Mesothelial cell of epicardium (in vitro differentiated cells): ENCODE results near the gene TMEM132C. TPM values are rescaled to one million over a fixed set of nuclear protein-coding genes. Genes with fewer than 3 reads are reported as not detected.

ENCODE experiments used
- DNase-seq, 2 experiments: peaks; one replicate each; pipeline ENCODE4 v3.0.0; 2021; ENCODE audit warnings: low spot score in 2 of 2; ENCODE audit not compliant: unreplicated experiment in 2 of 2
- H3K27ac Mint-ChIP-seq: 2 replicates; pipeline ENCODE4 v1.8.0; 2021; ENCODE audit warnings: mixed read lengths
- H3K27me3 Mint-ChIP-seq: 2 replicates; pipeline ENCODE4 v1.8.0; 2021; ENCODE audit warnings: low read depth, mixed read lengths
- H3K36me3 Mint-ChIP-seq: 2 replicates; pipeline ENCODE4 v1.8.0; 2021; ENCODE audit warnings: mixed read lengths
- H3K4me1 Mint-ChIP-seq: 2 replicates; pipeline ENCODE4 v1.8.0; 2021; ENCODE audit warnings: mixed read lengths
- H3K4me3 Mint-ChIP-seq: 2 replicates; pipeline ENCODE4 v1.8.0; 2021; ENCODE audit warnings: mild to moderate bottlenecking, moderate library complexity, mixed read lengths
- H3K9me3 Mint-ChIP-seq: 2 replicates; pipeline ENCODE4 v1.8.0; 2021; ENCODE audit warnings: mixed read lengths
- total RNA-seq: library from RNA; stranded (reverse); gene quantifications from 3 replicates; pipeline ENCODE4 v1.2.1, GENCODE V29; 2021
- TF ChIP-seq, protein P1 (sequence below): fragments of 200-600 bp; sonication (generic); IDR thresholded peaks from one replicate; pipeline ENCODE4 v1.5.0; 2021; ENCODE audit warnings: antibody characterized with exemption; ENCODE audit not compliant: unreplicated experiment

Gene TMEM132C
- total RNA-seq, 1 donor from 2014 or later = 25.5 TPM

DNA sequence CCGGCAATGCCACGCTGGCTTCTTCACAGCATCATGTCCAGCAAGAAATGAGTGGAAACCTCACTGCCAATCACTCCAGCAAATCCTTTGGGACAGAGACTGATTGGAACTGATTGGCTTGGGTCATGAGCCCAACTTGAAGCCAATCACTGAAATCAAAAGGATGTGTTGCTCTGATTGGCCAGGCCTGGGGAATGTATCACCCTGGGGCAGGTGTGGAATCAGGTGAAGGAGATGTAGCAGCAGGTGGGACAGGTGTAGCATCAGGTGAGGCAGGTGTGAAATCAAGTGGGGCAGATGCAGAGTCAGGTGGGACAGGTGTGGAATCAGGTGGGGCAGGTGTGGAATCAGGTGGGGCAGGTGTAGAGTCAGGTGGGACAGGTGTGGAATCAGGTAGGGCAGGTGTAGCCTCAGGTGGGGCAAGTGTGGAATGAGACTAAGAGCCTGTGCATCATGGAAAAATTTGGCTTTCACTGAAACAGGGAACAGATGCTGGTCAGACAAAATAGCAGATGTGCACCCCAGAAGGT, 350.4 kb downstream of the TMEM132C start:
- Mint-ChIP-seq H3K4me1 (no peaks in the 10 kb centered on the region), H3K4me3 (no peak overlapping the region), H3K9me3 (no peaks in the 10 kb centered on the region), H3K36me3 (no peaks in the 10 kb centered on the region), H3K27ac (no peak overlapping the region), H3K27me3 (no peaks in the 10 kb centered on the region)
- DNase-seq = no peak
- TF ChIP-seq, protein P1, sequence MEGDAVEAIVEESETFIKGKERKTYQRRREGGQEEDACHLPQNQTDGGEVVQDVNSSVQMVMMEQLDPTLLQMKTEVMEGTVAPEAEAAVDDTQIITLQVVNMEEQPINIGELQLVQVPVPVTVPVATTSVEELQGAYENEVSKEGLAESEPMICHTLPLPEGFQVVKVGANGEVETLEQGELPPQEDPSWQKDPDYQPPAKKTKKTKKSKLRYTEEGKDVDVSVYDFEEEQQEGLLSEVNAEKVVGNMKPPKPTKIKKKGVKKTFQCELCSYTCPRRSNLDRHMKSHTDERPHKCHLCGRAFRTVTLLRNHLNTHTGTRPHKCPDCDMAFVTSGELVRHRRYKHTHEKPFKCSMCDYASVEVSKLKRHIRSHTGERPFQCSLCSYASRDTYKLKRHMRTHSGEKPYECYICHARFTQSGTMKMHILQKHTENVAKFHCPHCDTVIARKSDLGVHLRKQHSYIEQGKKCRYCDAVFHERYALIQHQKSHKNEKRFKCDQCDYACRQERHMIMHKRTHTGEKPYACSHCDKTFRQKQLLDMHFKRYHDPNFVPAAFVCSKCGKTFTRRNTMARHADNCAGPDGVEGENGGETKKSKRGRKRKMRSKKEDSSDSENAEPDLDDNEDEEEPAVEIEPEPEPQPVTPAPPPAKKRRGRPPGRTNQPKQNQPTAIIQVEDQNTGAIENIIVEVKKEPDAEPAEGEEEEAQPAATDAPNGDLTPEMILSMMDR = no peak

DNA sequence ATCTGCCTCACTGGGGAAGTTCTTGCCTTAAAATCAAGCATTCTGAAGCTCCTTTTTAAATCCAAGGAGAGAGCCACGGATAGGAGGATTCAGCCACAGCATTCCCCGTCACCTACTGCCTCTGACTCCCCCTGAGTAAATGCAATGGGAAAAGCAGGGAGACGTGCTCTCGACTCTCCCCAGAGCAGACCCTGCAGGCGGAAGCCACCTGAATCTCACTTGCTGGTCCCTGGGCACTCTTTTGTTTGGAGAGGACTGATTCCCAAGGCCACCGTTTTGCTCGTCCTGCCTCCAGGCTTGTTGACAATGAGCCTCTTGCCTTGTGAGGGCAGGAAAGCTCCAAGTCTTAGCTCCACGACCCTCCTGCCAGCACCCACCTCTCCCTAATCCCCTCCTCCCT, 352.3 kb downstream of the TMEM132C start:
- H3K4me3 Mint-ChIP-seq = no peak overlapping the region
- no peaks in the 10 kb centered on the region for H3K27me3 Mint-ChIP-seq
- DNase-seq = no peak
- no peaks in the 10 kb centered on the region for H3K9me3 Mint-ChIP-seq
- TF ChIP-seq, protein P1 = no peak
- H3K27ac Mint-ChIP-seq = no peak overlapping the region
- H3K36me3 Mint-ChIP-seq = no peaks in the 10 kb centered on the region
- no peaks in the 10 kb centered on the region for H3K4me1 Mint-ChIP-seq

DNA sequence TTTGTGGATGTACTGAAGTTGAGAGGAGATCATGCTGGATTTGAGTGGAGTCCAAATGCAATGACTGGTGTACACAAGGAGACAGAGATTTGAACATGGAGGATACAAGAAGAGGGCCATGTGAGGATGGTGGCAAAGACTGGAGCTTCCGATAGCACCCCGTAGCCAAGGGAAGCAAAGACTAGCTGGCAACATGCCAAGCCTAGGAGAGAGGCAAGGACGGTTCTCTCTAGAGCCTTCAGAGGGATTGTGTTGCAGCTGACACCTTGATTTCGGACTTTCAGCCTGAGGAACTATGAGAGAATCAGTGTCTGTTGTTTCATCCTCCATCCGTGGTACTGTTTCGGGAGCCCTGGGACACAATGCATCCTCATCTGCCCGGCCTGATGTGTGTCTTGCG, 354.3 kb downstream of the TMEM132C start:
- no peaks in the 10 kb centered on the region for H3K4me1 Mint-ChIP-seq

DNA sequence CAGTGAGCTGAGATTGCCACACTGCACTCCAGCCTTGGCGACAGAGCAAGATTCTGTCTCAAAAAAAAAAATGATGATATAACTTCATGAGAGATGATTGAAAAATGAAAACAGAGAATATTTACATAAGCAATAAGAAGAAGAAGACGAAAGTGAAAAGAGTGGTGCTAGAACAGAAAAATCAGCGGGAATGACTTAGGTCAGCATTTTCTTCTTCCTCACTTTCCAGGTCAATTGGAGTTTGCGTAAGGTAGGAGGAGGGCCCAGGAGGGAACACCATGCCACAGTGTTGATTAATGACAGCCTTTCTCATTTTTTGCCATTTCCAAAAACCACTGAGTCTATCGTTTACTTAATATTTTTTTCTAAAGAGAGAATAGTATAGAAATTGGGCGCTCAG, 356.8 kb downstream of the TMEM132C start:
- Mint-ChIP-seq H3K27ac (no peak overlapping the region), H3K36me3 (no peaks in the 10 kb centered on the region)
- TF ChIP-seq, protein P1 = no peak

More for the DNA sequence above, 354.3 kb downstream of the TMEM132C start:
- TF ChIP-seq, protein P1 = no peak
- no peaks in the 10 kb centered on the region for H3K36me3 Mint-ChIP-seq
- H3K27me3 Mint-ChIP-seq = no peaks in the 10 kb centered on the region
- H3K9me3 Mint-ChIP-seq = peaks cover 4% of the 10 kb centered on the region
- DNase-seq = no peak
- no peak overlapping the region for H3K4me3 Mint-ChIP-seq
- H3K27ac Mint-ChIP-seq = no peak overlapping the region

DNA sequence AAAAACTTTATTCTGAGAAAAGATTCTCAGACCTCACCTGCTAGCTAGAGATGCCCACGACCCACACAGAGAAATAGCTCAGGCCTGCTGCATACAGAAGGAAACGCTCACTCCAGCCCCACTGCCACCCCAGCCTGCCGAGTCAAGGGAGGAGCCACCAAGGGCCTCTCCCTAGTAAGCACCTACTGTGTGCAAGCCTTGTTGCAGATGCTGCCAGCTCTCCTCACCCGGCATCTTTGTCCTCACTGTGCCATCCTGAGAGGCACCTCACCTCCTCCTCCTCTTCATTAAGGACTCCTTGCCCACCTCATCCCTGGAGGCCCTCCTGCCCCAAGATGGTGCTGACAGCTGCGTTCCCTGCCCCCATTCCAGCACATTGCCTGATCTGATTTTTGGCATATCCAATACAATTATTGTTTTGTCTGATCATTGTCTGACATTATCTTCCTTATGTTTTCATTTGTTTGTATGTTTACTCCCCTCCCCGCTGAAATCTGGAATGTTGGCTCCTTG, 359.9 kb downstream of the TMEM132C start:
- no peaks in the 10 kb centered on the region for H3K36me3 Mint-ChIP-seq

More for the DNA sequence above, 356.8 kb downstream of the TMEM132C start:
- Mint-ChIP-seq H3K9me3 (peaks cover 4% of the 10 kb centered on the region), H3K4me3 (no peak overlapping the region), H3K4me1 (no peaks in the 10 kb centered on the region), H3K27me3 (no peaks in the 10 kb centered on the region)
- DNase-seq = no peak

More for the DNA sequence above, 359.9 kb downstream of the TMEM132C start:
- TF ChIP-seq, protein P1 = no peak
- H3K27me3 Mint-ChIP-seq = no peaks in the 10 kb centered on the region
- no peaks in the 10 kb centered on the region for H3K4me1 Mint-ChIP-seq
- H3K4me3 Mint-ChIP-seq = no peak overlapping the region
- no peak overlapping the region for H3K27ac Mint-ChIP-seq
- no peak for DNase-seq
- H3K9me3 Mint-ChIP-seq = peaks cover 4% of the 10 kb centered on the region
